Inflammatory macrophage treated with lipopolysaccharide for 1 hour (primary cell): ENCODE data around the gene COLEC12.
A peak's percentile ranks its signal among the peaks of the same experiment; 100 is the strongest.

ENCODE experiments used
- DNase-seq, 2 donors: peaks; one replicate each; pipeline ENCODE4 v3.0.0-alpha.2; 2020 to 2022

Gene COLEC12

DNA sequence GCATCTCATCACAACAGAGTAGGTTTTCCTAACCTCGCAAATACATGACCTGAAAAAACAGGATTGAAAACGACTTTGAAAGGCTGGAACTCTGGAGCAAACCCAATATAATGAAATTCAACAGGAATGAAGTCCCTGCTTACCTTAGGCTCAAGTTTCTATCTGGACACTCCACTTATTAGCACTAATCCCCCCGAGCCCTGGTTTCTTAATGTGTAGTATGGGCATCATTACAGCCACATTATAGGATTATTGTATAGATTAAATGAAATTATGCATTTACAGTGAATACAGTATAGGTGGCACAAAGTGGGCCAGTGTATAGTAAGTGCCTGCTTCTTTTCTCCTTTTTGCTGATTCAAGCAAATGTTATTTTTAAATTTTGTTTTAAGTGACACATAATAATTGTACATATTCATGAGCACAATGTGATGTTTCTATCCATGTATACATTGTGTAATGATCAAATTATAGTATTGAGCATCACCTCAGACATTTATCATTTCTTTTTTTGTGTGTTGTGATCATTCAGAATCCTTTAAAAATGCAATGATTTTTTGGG lies 118.0 kb downstream of the COLEC12 start:
- no peak for DNase-seq

DNA sequence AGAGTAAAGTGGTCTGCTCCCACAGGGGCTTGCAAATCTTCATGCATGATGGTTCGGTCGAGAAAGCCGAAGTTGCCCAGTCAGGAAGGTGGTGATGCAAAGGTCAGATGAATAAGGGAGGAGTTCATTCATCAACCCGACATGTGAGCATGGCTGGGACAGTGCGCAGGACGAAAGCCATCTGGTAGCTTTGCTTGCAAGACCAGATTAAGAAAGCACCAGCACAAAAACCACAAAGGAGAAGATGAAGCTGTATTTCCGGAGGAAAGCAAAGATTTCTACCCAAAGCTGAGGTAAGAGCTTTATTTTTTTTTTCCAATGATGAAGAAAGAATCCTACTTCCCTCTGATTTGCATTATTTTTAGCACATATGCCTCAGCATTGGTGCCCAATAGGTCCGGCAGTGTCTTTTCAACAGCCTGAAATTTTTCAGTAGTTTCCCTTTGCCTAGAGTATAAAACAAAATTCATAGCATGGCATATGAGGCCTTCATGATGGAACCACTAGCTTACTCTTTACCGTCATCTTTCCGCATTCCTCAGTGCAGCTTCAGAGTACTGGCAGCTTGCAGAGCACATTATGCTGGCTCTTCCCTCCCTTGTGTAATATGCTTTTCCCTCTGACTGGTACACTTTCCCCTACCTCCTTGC lies 120.7 kb downstream of the COLEC12 start:
- peak; percentile 85 to 94 for DNase-seq

DNA sequence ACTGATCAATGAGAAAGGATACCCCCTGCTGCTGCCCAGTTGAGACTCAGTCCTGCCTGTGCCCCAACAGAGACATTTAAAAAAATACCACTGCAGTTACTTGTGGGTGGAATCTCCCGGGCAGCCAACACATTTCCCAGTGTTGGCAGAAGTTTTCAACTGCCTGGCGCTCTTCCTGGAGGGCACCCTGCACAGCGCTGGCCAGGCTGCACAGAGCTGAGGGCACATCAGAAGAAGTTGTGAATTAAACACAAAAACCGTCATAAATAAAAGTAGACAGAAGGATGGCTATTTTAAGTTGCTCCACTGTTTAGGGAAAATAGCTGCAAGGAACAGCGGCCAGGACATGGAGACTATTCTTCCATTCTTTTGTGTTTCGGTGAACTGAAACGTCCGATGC lies 122.4 kb downstream of the COLEC12 start:
- DNase-seq, result no peak

DNA sequence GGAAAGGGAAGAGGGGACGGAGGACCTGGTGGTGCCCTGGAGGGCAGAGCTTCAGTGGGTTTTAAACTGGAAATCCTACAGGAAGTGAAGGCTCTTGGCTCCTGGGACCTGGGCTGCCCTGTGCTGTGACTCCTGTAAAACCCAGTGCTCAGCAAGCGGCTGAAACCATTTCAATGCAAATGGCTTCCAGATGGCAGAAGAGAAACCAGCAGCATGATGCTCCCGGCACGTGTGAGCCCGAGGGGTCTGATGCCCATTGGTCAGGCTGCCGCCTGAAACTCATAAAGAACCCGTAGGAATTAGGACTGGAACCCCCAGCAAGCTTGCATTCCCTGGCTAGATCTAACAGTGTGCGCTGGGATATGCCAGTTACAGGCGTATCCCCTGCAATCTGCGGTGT lies 123.4 kb downstream of the COLEC12 start:
- no peak for DNase-seq

DNA sequence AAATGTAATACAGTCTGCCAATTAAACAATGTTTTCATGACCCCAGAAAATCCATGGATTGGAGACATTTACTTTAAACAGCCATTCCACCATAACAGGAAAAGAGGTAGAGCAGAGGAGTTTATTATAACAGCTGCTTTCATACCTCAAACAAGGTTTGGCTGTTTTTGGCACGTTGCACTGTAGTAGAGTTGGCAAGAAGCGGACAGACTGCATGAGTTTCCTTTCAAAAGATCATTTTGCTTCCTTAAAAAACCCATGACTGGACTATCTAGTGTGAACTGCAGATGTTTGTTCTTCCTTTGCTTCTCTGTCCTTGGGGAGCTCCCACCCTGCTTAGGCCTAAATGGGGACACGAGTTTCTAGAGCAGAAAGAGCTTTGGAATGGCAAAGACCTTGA lies 124.2 kb downstream of the COLEC12 start:
- DNase-seq, result peak; percentile 38 to 41

DNA sequence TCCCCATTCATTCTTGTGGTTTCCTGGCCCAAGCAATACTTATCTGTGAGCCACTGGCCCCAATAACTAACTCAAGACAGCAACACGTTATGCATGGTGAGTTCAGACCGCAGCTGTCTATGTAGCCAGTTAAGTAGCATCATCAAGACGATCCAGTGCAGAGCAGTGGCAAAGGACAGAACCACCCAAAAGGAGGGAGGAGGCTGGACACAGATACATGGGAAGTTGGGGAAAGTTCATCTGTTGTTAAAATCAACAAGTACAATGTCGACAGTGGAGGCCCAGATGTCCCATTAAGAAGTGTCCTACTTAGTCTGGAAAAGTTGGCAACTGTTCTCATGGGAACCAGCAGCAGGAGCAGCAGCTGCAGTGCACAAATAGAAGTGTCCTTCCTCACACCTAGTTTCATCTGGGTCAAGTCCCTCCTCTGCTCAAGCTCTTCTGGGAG lies 125.8 kb downstream of the COLEC12 start:
- DNase-seq, result no peak

DNA sequence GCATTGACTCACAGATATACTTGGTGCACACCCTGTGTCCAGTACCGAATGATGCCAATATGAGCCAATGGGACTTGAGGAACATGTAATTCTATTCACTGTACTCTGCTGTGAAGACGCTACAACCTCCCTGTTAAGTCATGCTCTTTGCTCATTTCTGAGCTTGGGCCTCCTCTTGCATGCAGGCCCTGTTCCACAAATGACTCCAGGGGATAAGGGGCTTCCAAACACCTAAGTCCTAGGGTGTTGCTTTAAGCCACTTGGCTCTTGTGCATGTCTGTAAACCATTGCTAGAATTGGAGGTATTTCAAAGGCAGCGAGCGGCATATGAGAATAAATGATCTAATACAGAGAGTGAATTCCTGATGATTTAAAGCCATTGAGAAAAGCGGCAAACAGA lies 126.7 kb downstream of the COLEC12 start:
- no peak for DNase-seq

DNA sequence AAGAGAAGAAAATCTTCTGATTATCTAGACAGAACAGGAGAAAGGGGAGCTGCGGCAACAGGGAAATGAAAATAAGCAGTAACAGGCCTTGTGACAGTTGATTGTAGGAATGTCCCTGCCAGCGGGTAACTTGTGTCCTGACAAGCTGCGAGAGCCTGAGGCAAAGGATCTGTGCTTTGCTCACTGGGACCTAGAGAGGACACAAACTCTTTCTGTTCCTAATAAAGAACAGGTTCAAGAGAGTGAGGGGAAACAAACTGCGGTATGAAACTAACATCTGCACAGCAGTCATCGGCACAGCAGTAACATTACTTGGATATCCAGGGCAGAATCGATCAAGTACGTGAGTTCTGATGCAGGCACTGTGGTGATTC lies 128.9 kb downstream of the COLEC12 start:
- no peak for DNase-seq

DNA sequence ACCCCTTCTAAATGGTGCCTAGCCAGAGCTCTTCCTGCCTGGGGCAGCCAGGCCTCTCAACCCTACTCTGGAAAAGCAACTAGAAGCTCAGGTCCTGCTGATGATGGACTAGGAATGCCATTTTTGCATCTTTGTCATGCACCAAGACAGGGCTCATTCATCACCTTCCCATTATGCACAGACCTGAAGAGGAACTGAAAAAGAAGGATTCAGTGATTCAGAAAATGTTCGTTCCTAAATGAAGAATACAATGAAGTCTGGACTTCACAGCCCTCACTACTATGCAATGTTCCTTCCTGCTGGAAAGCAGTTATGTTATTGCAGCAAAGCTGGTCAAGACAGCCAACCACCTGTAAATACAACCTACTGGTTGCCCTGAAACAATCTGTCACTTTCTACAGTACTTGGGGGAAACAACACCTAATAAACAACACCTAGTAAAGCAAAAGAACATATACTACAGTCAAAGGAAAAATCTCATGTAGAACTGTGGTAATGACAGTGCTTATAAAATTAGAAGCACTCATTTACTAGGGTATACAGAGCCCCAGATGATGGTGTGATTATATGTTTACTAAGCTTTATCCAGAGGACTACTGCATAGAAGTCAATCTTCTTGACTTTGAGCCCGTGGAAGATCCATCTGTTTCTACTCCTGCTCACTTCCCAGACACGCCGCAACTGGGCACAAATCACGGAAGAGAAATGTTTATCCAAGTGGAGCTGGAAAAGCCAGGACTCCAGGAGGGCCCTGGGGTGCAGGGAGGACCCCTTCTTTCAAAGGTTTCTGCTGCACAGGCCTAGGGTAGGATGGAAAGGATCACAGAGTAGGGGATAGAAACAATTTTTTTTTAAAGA lies 129.5 kb downstream of the COLEC12 start:
- no peak for DNase-seq

DNA sequence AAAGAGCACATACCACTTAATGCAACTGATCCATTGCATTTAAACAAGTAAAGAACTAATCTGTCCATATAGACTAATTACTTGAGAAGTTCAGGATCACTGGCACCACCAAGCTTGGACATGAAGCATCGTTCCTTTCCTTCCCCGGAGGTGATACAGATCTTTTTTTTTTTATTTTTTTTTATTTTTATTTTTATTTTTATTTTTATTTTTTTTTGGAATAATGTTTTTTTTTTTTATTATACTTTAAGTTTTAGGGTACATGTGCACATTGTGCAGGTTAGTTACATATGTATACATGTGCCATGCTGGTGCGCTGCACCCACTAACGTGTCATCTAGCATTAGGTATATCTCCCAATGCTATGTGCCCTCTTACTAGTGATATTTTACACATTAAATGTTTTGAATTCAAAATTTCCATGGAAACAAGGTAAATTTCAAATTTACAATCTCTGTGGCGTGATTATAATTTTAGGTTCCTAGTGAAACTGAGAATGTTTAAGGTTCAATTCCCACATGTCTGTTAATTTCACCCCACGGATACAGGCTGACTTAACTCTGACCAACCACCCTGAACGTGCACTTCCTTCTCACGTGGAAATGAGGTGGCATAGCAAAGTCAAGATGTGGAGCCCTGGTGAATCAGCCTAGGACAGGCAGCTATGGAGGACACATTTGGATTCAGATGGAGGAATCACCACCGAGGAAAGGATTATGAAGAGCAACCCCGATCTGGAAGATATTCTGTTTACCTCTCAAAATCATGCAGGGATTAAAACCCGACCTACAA lies 131.1 kb downstream of the COLEC12 start:
- peak in 1 of 2 donors; percentile 44 for DNase-seq

DNA sequence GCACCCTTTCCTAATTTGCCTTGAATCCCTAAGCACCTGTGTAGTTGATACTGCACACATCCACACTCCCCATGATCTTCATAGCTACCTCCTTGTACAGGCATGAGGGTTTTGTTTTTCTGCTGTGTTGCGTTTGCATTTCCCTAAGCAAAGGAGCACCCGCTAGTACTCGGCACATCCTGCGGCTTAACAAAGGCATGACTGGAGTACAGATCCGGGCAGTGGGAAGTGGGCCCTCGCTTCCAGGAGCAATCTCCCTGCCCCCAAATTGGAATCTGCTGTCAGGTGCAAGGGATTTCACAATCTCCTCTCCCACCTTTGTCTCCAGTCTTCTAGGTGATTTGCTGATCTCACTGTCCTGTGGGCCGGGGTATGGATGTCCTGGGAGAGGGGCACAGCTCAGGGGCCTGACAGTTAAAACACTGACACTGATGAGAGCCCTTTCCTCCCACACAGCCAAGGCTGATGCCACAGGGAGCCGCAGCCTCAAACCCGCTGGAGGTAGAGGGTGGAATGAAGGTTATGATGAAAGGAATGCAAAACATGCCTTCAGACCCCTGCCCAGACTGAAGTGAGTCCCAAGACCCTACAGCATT lies 133.9 kb downstream of the COLEC12 start:
- DNase-seq, result no peak

DNA sequence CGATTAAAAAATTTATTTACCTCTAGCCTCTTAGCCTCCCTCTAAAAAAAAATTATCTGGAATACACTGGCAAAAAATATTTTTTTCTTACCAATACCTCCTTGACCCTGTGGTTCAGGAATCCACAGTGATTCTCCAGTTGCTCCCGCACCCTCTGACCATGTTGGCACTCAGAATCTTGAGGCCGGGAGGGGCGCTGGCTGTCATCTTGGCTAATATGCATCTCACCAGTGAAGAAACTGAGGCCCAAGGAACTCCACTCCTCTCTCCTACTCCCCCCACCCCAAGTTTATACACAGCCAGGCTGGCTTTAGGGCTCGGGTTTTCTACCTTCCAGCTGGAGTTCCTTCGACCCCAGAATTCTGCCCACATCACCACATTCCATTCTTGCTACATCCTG lies 134.8 kb downstream of the COLEC12 start:
- no peak for DNase-seq

DNA sequence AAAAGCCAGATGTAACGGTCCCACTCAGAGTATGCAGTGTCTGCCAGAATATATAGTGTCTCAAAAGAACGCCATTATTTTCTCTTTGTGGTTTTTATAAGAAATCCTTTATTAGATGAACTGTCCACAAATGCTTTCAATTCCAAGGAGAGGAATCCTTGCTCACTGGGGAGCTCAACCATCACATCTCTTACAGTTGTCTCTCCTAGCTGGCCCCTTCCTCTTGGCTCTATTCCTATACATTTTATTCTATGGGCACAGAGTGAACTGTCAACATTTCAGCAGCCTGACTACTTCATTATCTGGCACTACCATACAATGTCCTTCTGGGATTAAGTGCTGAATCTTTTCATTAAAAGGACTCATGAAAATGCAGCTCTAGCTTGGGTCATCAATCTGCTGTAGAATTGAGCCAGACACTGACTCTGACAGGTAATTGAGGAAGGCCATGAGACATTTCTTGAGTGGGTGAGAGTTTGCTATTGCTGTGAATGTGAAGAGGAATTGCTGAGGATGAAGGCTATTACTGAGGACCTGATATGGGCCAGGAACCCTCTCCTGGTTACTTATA lies 136.2 kb downstream of the COLEC12 start:
- no peak for DNase-seq

DNA sequence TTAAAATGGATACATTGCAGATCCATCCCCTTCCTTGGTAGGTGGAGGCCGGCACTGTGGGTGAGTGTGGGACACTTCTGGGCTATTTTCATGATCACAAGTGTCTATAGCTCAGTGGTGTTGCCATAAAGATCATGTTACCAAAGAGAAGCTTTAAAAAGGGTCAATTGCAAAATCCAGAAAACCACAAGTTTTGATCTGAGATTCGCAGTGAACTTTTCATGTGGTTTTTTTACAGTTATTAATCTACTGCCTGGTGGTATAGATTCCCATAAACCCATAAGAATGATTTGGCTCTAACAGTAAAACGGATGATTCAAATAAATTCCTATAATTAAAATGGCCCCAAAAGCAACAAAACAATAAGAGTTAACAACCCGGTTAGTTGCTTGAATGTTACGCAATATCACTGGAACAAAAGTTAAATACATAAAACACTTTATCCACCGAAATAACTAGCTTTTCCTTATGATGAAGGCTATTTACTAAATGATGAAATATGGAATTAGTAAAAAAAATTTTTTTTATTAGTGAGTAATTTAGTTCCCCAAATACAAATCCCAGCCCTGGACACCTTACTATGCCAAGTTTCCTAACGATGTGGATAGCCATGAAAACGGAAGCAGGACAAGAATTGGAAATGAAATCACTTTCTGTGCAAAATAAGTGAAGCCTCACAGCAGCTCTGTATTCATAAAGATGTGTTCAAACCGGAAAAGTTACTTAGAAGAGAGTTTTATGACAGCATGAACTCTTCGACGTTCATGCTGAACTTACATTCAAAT lies 137.0 kb downstream of the COLEC12 start:
- DNase-seq, result peak; percentile 74

DNA sequence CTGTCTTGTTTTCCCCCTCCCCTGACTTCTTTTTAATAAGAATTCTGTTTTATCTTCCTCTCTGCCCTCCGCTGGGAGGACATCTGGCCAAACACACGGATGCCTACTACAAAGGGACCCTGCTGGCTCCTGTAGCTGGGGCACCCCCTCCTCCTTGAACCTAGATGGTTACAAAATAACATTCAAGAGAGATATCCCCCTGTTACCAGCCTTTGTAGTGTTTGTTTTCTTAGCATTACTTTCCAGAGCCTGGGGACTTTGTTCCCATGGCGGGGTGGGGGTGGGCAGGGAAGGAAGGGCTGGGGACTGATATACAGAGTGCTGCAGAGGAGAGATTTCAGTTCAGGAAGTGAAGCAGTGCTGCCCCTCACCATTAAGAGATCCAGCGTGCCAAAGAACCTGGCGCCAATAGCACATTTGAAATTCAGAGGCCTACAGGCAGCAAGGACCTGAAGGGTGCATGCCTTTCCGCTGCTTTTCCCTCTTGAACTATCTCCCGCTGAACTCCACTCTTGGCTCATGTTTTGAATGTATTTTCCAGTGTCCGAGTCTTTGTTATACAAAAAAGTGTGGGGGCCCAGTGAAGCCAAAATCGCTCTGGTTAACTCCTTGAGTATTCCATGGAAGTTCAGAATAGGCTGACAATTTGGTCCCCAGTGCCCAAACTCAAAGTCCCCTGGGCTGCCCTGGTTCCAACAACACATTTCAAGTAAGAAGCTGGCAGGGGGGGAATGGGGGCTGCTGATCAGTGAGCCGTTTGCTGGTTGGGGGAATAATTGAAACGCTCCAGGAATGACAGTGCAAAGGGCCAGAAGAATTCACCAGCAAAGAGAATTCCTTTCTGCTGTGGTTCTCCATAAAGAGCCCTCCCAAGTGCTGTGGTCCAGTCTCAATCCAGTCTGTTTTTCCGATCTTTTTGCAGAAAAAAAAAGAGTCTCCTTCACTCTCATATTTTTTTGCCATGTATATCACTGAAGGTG lies 137.9 kb downstream of the COLEC12 start:
- no peak for DNase-seq

DNA sequence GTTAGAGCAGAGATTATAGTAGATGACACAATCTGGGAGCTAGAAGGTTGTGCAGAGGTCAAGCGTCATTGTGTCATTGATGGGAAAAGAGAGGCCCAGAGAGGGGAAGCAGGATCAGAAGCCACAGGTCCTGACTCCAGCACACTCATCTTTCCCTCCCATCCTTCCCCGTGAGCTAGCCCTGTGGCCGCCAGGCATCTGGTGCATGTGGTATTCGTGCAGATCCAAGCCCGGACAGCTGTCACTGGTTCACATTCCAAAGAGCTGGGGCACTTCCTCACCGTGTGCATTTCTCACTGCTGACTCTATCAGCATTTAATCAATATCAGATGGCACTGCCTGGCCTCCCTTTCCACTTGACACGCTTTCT lies 138.6 kb downstream of the COLEC12 start:
- peak; percentile 25 to 61 for DNase-seq

DNA sequence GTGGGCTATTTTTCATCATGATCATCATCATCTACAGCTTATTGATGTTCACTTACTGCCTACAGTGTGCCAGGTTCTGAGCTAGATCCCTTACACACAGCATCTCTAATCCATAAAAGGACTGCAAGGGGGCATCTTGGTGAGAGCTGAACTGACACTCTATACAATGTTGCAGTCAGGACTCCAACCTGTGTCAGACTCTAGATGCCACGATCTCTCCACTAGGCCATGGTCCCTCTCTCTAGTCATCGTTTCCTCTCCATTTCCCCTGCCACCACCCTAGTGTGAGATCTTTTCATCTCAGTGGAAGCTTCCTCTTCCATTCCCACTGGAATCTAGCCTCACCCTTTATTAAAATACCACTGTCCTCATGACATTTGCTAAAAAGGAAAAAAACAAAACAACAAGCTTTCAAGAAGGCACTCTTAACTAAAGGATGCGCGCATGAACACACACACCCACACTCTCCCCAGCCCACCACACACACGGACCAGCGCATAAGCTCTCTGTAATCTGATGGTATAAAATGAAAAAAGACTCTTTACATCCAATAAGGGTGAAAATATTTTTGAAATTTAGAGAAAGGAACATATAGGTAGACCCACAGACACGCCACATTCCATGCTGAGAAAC lies 139.3 kb downstream of the COLEC12 start:
- DNase-seq, result no peak

DNA sequence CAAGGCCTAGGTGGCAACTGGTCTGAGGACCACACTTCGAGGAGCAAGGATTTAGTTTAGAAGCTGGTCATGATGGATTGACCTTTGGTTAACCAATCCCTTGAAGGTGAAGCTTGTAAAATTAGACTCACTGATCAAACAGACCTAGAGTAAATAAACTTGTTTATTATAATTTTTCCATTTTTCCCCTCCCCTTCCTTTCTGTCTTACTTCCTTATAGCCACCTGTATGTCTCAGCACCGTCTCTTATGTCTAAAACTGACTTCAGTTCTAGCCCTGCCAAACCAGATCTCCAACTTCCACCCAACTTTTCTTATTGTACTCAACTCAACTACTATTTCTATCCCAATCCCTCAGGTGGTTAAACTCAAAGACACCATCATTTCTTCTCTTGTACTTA lies 139.8 kb downstream of the COLEC12 start:
- DNase-seq, result no peak

DNA sequence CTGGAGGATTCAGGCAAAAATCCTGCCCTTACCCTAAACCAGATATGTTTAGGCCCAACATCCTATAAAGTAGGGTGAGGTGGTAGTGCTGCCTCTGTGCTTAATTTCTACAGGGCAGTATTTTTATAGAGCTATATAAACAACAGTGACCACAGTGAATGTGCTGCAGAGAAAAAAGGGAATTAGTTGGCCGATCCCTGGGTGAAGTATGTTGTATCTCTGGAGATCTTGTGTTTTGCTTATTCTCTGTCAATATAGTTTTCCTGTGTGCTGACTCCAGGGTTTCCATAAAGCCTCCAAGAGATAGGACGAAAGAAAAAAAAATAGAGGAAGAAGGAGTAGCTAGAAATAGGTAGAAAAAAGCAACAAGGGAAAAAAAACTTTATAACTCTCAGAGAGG lies 143.7 kb downstream of the COLEC12 start:
- no peak for DNase-seq

DNA sequence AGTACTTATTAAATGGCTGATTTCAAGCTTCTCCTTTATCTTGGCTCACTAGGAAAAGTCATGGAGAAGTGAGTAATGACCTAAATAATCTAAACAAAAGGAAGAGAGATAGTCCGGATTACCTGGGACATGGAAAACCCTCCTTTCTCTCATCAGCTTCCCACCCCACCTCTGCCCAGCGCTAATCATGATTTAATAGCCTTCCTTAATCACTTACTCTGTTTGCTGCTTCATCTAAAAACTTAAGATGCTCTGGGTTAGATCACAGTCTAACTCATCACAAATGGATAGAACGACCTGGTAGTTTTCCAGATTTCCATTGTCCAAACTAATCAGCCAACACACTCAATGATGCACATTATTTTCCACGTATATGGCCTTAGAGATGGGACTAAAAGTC lies 144.8 kb downstream of the COLEC12 start:
- no peak for DNase-seq
